CD4-positive, alpha-beta memory T cell (primary cell): ENCODE measurements around the gene DAG1. TPM values are rescaled to one million over a fixed set of nuclear protein-coding genes. Genes with fewer than 3 reads are reported as not detected.

Experiments used
- CTCF ChIA-PET: fragments of 350-600 bp; sonication (Branson Sonifier 250); formaldehyde crosslinking; loops from one replicate; lab custom pipeline; 2021; ENCODE audit warnings: inconsistent platforms; ENCODE audit not compliant: partially characterized antibody; lab: Charles Lee
- POLR2A ChIA-PET: fragments of 350-600 bp; sonication (Branson Sonifier 250); formaldehyde crosslinking; loops from one replicate; lab custom pipeline; 2021; ENCODE audit not compliant: partially characterized antibody; lab: Charles Lee
- DNase-seq, 5 donors: peaks; one replicate each; pipeline versions ENCODE4 v3.0.0 to v3.0.0-alpha.2; 2020 to 2022; ENCODE audit warnings: mixed read lengths in 1 of 5
- H3K27ac ChIP-seq: one replicate; pipeline ENCODE4 v1.7.0; 2013; ENCODE audit warnings: low read depth, low read length
- H3K27me3 ChIP-seq: 2 replicates; pipeline ENCODE4 v1.7.0; 2013; ENCODE audit warnings: mild to moderate bottlenecking, low read length, moderate library complexity; ENCODE audit not compliant: insufficient read depth
- H3K36me3 ChIP-seq: 2 replicates; pipeline ENCODE4 v1.7.0; 2013; ENCODE audit warnings: mild to moderate bottlenecking, low read length, moderate library complexity; ENCODE audit not compliant: insufficient read depth
- H3K4me1 ChIP-seq: 2 replicates; pipeline ENCODE4 v1.7.0; 2013; ENCODE audit warnings: mild to moderate bottlenecking, low read length, moderate library complexity; ENCODE audit not compliant: insufficient read depth
- H3K4me3 ChIP-seq, 2 donors: one replicate each; pipeline ENCODE4 v1.7.0; 2013; ENCODE audit warnings: low read length in 2 of 2, mild to moderate bottlenecking in 1 of 2
- H3K9me3 ChIP-seq, 2 donors: one replicate each; pipeline ENCODE4 v1.7.0; 2013; ENCODE audit warnings: low read length in 2 of 2, control low read depth in 1 of 2; ENCODE audit not compliant: control insufficient read depth in 1 of 2
- H3K27ac Mint-ChIP-seq, 7 donors: one replicate each; pipeline ENCODE4 v1.8.0; 2020 to 2021; ENCODE audit warnings: mixed read lengths in 7 of 7, mild to moderate bottlenecking in 6 of 7, inconsistent platforms in 3 of 7, moderate library complexity in 3 of 7
- H3K27me3 Mint-ChIP-seq, 2 donors: one replicate each; pipeline ENCODE4 v1.8.0; 2020 to 2021; ENCODE audit warnings: mixed read lengths in 2 of 2
- H3K36me3 Mint-ChIP-seq, 2 donors: one replicate each; pipeline ENCODE4 v1.8.0; 2020 to 2021; ENCODE audit warnings: mixed read lengths in 2 of 2, inconsistent platforms in 1 of 2, mild to moderate bottlenecking in 1 of 2
- H3K4me1 Mint-ChIP-seq, 4 donors: one replicate each; pipeline ENCODE4 v1.8.0; 2020 to 2021; ENCODE audit warnings: mixed read lengths in 4 of 4, mild to moderate bottlenecking in 1 of 4
- H3K4me3 Mint-ChIP-seq, 8 donors: one replicate each; pipeline ENCODE4 v1.8.0; 2020 to 2021; ENCODE audit warnings: mixed read lengths in 8 of 8, mild to moderate bottlenecking in 7 of 8, moderate library complexity in 6 of 8, inconsistent platforms in 3 of 8
- H3K9me3 Mint-ChIP-seq, 8 donors: one replicate each; pipeline ENCODE4 v1.8.0; 2020 to 2021; ENCODE audit warnings: mixed read lengths in 8 of 8, mild to moderate bottlenecking in 5 of 8, inconsistent platforms in 3 of 8, moderate library complexity in 1 of 8
- intact Hi-C: fragments of 100-400 bp; cut with micrococcal nuclease; formaldehyde crosslinking; loops from one replicate; pipeline ENCODE4 v1.15.1; 2023
- polyA plus RNA-seq, 2 donors: library from polyadenylated mRNA; unstranded; fragments of 300-500 nt; fragmentation: Illumina TruSeq; gene quantifications; one replicate each; pipeline ENCODE4 v1.2.3, GENCODE V29; 2021
- total RNA-seq, 2 experiments: library from RNA; stranded (reverse); gene quantifications; one replicate each; pipeline ENCODE4 v1.2.3, GENCODE V29; 2021

Gene DAG1
- total and polyA plus RNA-seq, 4 experiments from 2014 or later, result 2.7 to 18.0 (median 10.2) TPM

GRCh38 chr3:49563766-49564165 is 93.7 kb downstream of the DAG1 start:
- Mint-ChIP-seq H3K27ac (no peak overlapping the region), H3K9me3 (peaks cover 0 to 12% (median 4%) of the 10 kb centered on the region in 8 donors), H3K4me3 (no peak overlapping the region), H3K4me1 (no peaks in the 10 kb centered on the region), H3K36me3 (no peaks in the 10 kb centered on the region), H3K27me3 (peaks cover 6 to 24% of the 10 kb centered on the region in 2 donors)
- Histone ChIP-seq H3K4me3 (no peak overlapping the region), H3K36me3 (no peaks in the 10 kb centered on the region), H3K4me1 (no peaks in the 10 kb centered on the region), H3K9me3 (no peaks in the 10 kb centered on the region), H3K27me3 (no peaks in the 10 kb centered on the region), H3K27ac (no peak overlapping the region)
- no peak for DNase-seq
- CTCF ChIA-PET, result interaction anchor here (1.3 kb wide), 1 partner anchor 108 kb away, joined by 3 read pairs; no protein-coding TSS in a partner anchor
- intact Hi-C loops, result no loop called here
- POLR2A ChIA-PET, result no interaction called here

GRCh38 chr3:49566312-49566711 is 96.2 kb downstream of the DAG1 start:
- peaks cover 0 to 10% of the 10 kb centered on the region in 2 donors for H3K27me3 Mint-ChIP-seq
- CTCF ChIA-PET, result interaction anchor here (0.7 to 3.9 kb wide), 4 partner anchors 26 to 105 kb away, joined by 4 to 12 read pairs (median 8); no protein-coding TSS in a partner anchor
- intact Hi-C loops, result loop anchor here (1.0 kb wide), 1 partner anchor 105 kb away; no protein-coding TSS in a partner anchor
- H3K36me3 Mint-ChIP-seq, result no peaks in the 10 kb centered on the region
- POLR2A ChIA-PET, result interaction anchor here (1.0 kb wide), 1 partner anchor 12 kb away, joined by 3 read pairs; the partner anchor contains the start of gene BSN
- no peaks in the 10 kb centered on the region for H3K4me1 Mint-ChIP-seq
- no peak for DNase-seq
- H3K4me1 ChIP-seq, result no peaks in the 10 kb centered on the region
- no peaks in the 10 kb centered on the region for H3K9me3 ChIP-seq
- H3K4me3 Mint-ChIP-seq, result no peak overlapping the region
- H3K27ac Mint-ChIP-seq, result no peak overlapping the region
- no peaks in the 10 kb centered on the region for H3K27me3 ChIP-seq
- H3K27ac ChIP-seq, result no peak overlapping the region
- no peak overlapping the region for H3K4me3 ChIP-seq
- H3K36me3 ChIP-seq, result no peaks in the 10 kb centered on the region
- peaks cover 0 to 2% (median 0%) of the 10 kb centered on the region in 8 donors for H3K9me3 Mint-ChIP-seq

DNA sequence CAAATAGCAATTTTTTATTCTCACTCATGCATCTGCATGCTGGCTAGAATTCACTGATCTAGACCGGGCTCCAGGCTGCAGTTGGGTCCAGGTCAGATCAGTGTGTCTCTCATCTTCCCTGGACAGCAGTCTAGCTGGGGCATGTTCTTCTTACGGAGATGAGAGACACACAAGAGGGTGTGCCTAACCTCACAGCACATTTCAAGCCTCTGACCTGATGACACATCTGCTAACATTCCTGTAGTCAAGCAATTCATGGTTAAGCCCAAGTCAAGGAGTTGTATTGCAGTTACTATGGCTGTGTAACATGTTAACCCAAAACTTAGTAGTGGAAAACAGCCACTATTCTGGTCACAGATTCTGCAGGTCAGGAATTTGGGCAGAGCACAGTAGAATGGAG is 97.3 kb downstream of the DAG1 start:
- H3K27me3 ChIP-seq, result no peaks in the 10 kb centered on the region
- no peak overlapping the region for H3K27ac ChIP-seq
- H3K4me1 ChIP-seq, result no peaks in the 10 kb centered on the region
- Mint-ChIP-seq H3K27ac (no peak overlapping the region), H3K36me3 (no peaks in the 10 kb centered on the region), H3K27me3 (peaks cover 0 to 4% of the 10 kb centered on the region in 2 donors), H3K4me1 (no peaks in the 10 kb centered on the region), H3K9me3 (peaks cover 0 to 2% (median 0%) of the 10 kb centered on the region in 8 donors), H3K4me3 (no peak overlapping the region)
- H3K4me3 ChIP-seq, result no peak overlapping the region
- DNase-seq, result no peak
- ChIA-PET POLR2A (interaction anchor here (1.0 kb wide), 1 partner anchor 13 kb away, joined by 3 read pairs; the partner anchor contains the start of gene BSN), CTCF (interaction anchor here (0.7 to 3.9 kb wide), 5 partner anchors 10 to 106 kb away, joined by 3 to 12 read pairs (median 7); no protein-coding TSS in a partner anchor)
- no peaks in the 10 kb centered on the region for H3K9me3 ChIP-seq
- intact Hi-C loops, result no loop called here
- no peaks in the 10 kb centered on the region for H3K36me3 ChIP-seq

GRCh38 chr3:49568965-49569364 is 98.9 kb downstream of the DAG1 start:
- no peak overlapping the region for H3K27ac ChIP-seq
- POLR2A ChIA-PET, result no interaction called here
- H3K27me3 ChIP-seq, result no peaks in the 10 kb centered on the region
- CTCF ChIA-PET, result interaction anchor here (3.9 kb wide), 1 partner anchor 103 kb away, joined by 12 read pairs; no protein-coding TSS in a partner anchor
- Mint-ChIP-seq H3K4me1 (no peaks in the 10 kb centered on the region), H3K4me3 (no peak overlapping the region), H3K9me3 (no peaks in the 10 kb centered on the region), H3K36me3 (no peaks in the 10 kb centered on the region), H3K27ac (no peak overlapping the region), H3K27me3 (peaks cover 0 to 2% of the 10 kb centered on the region in 2 donors)
- no peak overlapping the region for H3K4me3 ChIP-seq
- DNase-seq, result no peak
- no peaks in the 10 kb centered on the region for H3K9me3 ChIP-seq
- no peaks in the 10 kb centered on the region for H3K4me1 ChIP-seq
- H3K36me3 ChIP-seq, result no peaks in the 10 kb centered on the region
- intact Hi-C loops, result no loop called here

DNA sequence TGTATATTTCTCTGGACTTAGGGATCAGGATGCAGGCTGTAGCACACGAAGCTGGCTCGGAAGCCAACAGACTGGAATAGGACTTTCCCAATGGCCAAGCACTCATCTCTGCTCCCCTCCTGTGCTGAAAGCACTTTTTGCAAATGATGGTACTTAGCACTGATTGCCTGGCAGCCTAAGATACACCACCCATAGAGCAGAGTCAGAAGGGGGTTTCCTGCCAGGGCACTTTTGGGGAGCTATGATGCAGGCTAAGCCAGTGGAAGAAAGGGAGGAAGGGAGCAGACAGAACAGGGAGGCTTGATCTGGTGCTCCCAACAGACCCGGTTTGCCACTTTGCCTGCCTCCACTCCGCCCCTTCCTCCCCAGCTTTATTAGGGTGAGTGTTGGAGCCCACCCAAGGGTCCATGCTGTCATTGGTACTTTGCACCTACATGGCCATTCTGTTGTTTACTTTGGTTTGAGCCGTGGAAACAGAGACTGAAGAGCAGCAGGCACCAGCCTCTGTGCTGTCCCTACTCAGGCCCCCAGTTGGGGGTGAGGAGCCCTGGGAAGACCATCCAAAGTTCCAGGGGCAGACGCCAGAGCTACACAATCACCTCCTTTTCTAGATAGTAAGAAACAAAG is 100.1 kb downstream of the DAG1 start:
- Mint-ChIP-seq H3K4me1 (no peaks in the 10 kb centered on the region), H3K27me3 (peaks cover 0 to 2% of the 10 kb centered on the region in 2 donors), H3K27ac (no peak overlapping the region), H3K36me3 (no peaks in the 10 kb centered on the region), H3K4me3 (no peak overlapping the region), H3K9me3 (no peaks in the 10 kb centered on the region)
- H3K27ac ChIP-seq, result no peak overlapping the region
- no peaks in the 10 kb centered on the region for H3K27me3 ChIP-seq
- POLR2A ChIA-PET, result no interaction called here
- no peaks in the 10 kb centered on the region for H3K4me1 ChIP-seq
- no peak for DNase-seq
- intact Hi-C loops, result no loop called here
- CTCF ChIA-PET, result interaction anchor here (1.1 kb wide), 1 partner anchor 30 kb away, joined by 3 read pairs; no protein-coding TSS in a partner anchor
- H3K9me3 ChIP-seq, result no peaks in the 10 kb centered on the region
- H3K4me3 ChIP-seq, result no peak overlapping the region
- H3K36me3 ChIP-seq, result no peaks in the 10 kb centered on the region

DNA sequence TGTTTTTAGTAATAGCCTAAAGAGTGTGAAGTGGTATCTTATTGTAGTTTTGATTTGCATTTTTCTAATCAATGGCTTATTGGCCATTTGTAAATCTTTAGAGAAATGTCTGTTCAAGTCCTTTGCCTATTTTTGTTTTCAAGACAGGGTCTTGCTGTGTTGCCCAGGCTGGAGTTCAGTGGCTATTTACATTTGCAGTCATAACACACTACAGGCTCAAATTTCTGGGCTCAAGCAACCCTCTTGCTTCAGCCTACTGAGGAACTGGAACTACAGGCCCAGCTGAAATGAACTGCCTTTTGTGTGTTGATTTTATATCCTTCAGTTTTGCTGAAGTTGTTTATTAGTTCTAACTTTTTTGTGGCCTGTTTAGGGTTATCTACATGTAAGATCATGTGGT is 112.1 kb downstream of the DAG1 start:
- H3K4me1 Mint-ChIP-seq, result no peaks in the 10 kb centered on the region
- H3K4me1 ChIP-seq, result no peaks in the 10 kb centered on the region
- CTCF ChIA-PET, result no interaction called here
- no peaks in the 10 kb centered on the region for H3K9me3 Mint-ChIP-seq
- no peak for DNase-seq
- no peak overlapping the region for H3K4me3 Mint-ChIP-seq
- no peaks in the 10 kb centered on the region for H3K9me3 ChIP-seq
- H3K36me3 Mint-ChIP-seq, result no peaks in the 10 kb centered on the region
- POLR2A ChIA-PET, result no interaction called here
- intact Hi-C loops, result no loop called here
- no peak overlapping the region for H3K4me3 ChIP-seq
- no peak overlapping the region for H3K27ac Mint-ChIP-seq
- peaks cover 0 to under 1% of the 10 kb centered on the region in 2 donors for H3K27me3 Mint-ChIP-seq
- H3K27ac ChIP-seq, result no peak overlapping the region
- H3K36me3 ChIP-seq, result no peaks in the 10 kb centered on the region
- no peaks in the 10 kb centered on the region for H3K27me3 ChIP-seq
